Endothelial cell of umbilical vein (primary cell): ENCODE data around the gene VCPKMT. TPM values are rescaled to one million over a fixed set of nuclear protein-coding genes. Genes with fewer than 3 reads are reported as not detected.

Source experiments
- BruUV-seq: library from RNA; stranded (reverse); fragments of 400-500 nt; replicated peaks from 2 replicates; lab custom pipeline; 2021; lab: Mats Ljungman, UMichigan
- CTCF ChIA-PET: fragments of 300-600, 350-600 bp; sonication (Branson Sonifier 250); formaldehyde crosslinking; loops from one replicate; lab custom pipeline; 2021; ENCODE audit warnings: antibody characterized with exemption, inconsistent platforms; lab: Charles Lee
- POLR2A ChIA-PET: fragments of 300-600, 350-600 bp; sonication (Branson Sonifier 250); formaldehyde crosslinking; loops from one replicate; lab custom pipeline; 2021; ENCODE audit warnings: antibody characterized with exemption, inconsistent platforms; lab: Charles Lee
- DNase-seq: peaks from one replicate; pipeline ENCODE4 v3.0.0-alpha.2; 2011; ENCODE audit warnings: low read depth, low spot score
- FAIRE-seq: peaks from 2 replicates; lab custom pipeline; 2011; peaks lifted over from hg19 to GRCh38; lab: Jason Lieb, UNC
- H2AFZ ChIP-seq: 2 replicates; pipeline ENCODE4 v1.6.0; 2012; ENCODE audit warnings: low read depth, low read length, control low read depth, inconsistent platforms
- H3K27ac ChIP-seq: 2 replicates; pipeline ENCODE4 v1.5.1; 2011; ENCODE audit warnings: low read depth, mild to moderate bottlenecking, control low read depth, low read length, moderate library complexity; ENCODE audit not compliant: insufficient read depth
- H3K27me3 ChIP-seq, 2 experiments: 2 replicates each; pipeline versions ENCODE4 v1.6.0 to v1.6.1; 2011; ENCODE audit warnings: low read length in 2 of 2, mixed read lengths in 1 of 2; ENCODE audit not compliant: control insufficient read depth in 2 of 2, insufficient read depth in 2 of 2
- H3K36me3 ChIP-seq, 2 experiments: 2 replicates in 1 of 2; 3 replicates in 1 of 2; pipeline ENCODE4 v1.5.1; 2011; ENCODE audit warnings: low read length in 2 of 2, mild to moderate bottlenecking in 1 of 2, moderate library complexity in 1 of 2; ENCODE audit not compliant: control insufficient read depth in 2 of 2, insufficient read depth in 2 of 2; ENCODE audit errors: extremely low read depth in 1 of 2
- H3K4me1 ChIP-seq: 3 replicates; pipeline ENCODE4 v1.5.1; 2011; ENCODE audit warnings: mild to moderate bottlenecking, low read length; ENCODE audit not compliant: control insufficient read depth, insufficient read depth; ENCODE audit errors: extremely low read depth
- H3K4me2 ChIP-seq: 2 replicates; pipeline ENCODE4 v1.6.1; 2011; ENCODE audit warnings: low read length, control low read depth, mixed read lengths; ENCODE audit not compliant: insufficient read depth
- H3K4me3 ChIP-seq, 3 experiments: fragments of 200-600 bp in 1 of 3; sonication (generic), shearing (Covaris generic) in 1 of 3; replicated peaks in 1 of 3; 2 replicates each; pipeline ENCODE4 v1.5.1; 2011 to 2016; ENCODE audit warnings: control low read depth in 3 of 3, low read length in 3 of 3, mild to moderate bottlenecking in 2 of 3, inconsistent platforms in 1 of 3, low read depth in 1 of 3, moderate library complexity in 1 of 3; ENCODE audit not compliant: insufficient read depth in 1 of 3
- H3K79me2 ChIP-seq: 2 replicates; pipeline ENCODE4 v1.6.0; 2012; ENCODE audit warnings: low read length, inconsistent platforms; ENCODE audit not compliant: control insufficient read depth, insufficient read depth
- H3K9ac ChIP-seq: replicated peaks from 2 replicates; pipeline ENCODE3; 2011; ENCODE audit warnings: low read length, control low read depth; ENCODE audit not compliant: insufficient read depth; ENCODE audit errors: extremely low read depth
- H3K9me1 ChIP-seq: replicated peaks from 3 replicates; pipeline ENCODE4 v1.6.0; 2011; ENCODE audit warnings: mild to moderate bottlenecking, low read length; ENCODE audit not compliant: control insufficient read depth, insufficient read depth; ENCODE audit errors: extremely low read depth
- H3K9me3 ChIP-seq: replicated peaks from 2 replicates; pipeline ENCODE4 v1.5.1; 2012; ENCODE audit warnings: low read length, inconsistent platforms; ENCODE audit not compliant: control insufficient read depth, insufficient read depth
- H4K20me1 ChIP-seq: replicated peaks from 2 replicates; pipeline ENCODE3; 2011; ENCODE audit warnings: mild to moderate bottlenecking, low read length; ENCODE audit not compliant: control insufficient read depth, insufficient read depth; ENCODE audit errors: extremely low read depth
- CTCF ChIP-seq, 2 donors: IDR thresholded peaks; 1 replicate in 1 of 2; 2 replicates in 1 of 2; pipeline ENCODE4 v1.5.1; 2011; ENCODE audit warnings: low read length in 2 of 2, mild to moderate bottlenecking in 2 of 2, moderate library complexity in 2 of 2, control low read depth in 1 of 2, inconsistent platforms in 1 of 2, low read depth in 1 of 2; ENCODE audit not compliant: insufficient read depth in 1 of 2; ENCODE audit errors: extremely low read depth in 1 of 2
- EZH2 ChIP-seq: IDR thresholded peaks from 2 replicates; pipeline ENCODE4 v1.6.1; 2012; ENCODE audit warnings: borderline replicate concordance, low read depth, mild to moderate bottlenecking, moderate library complexity, low read length, inconsistent platforms; ENCODE audit not compliant: severe bottlenecking
- FOS ChIP-seq: IDR thresholded peaks from 2 replicates; pipeline ENCODE4 v1.6.1; 2011; ENCODE audit warnings: mild to moderate bottlenecking, low read length, moderate library complexity, borderline replicate concordance; ENCODE audit not compliant: insufficient read depth
- GATA2 ChIP-seq: IDR thresholded peaks from 2 replicates; pipeline ENCODE4 v1.7.0; 2011; ENCODE audit warnings: low read depth, mild to moderate bottlenecking, moderate library complexity, mixed read lengths, low read length; ENCODE audit not compliant: insufficient read length, insufficient read depth
- JUN ChIP-seq: IDR thresholded peaks from 2 replicates; pipeline ENCODE4 v1.6.1; 2011; ENCODE audit warnings: borderline replicate concordance, low read depth; ENCODE audit not compliant: insufficient read length, insufficient read depth
- MAX ChIP-seq: IDR thresholded peaks from 2 replicates; pipeline ENCODE4 v1.6.1; 2011; ENCODE audit not compliant: insufficient read depth, insufficient read length
- MYC ChIP-seq: IDR thresholded peaks from one replicate; pipeline ENCODE4 v1.6.1; 2011; ENCODE audit warnings: mild to moderate bottlenecking, low read depth, low read length
- POLR2A ChIP-seq: IDR thresholded peaks from 2 replicates; pipeline ENCODE4 v1.6.1; 2012; ENCODE audit warnings: low read depth, mild to moderate bottlenecking, control low read depth, low read length
- POLR2AphosphoS5 ChIP-seq: IDR thresholded peaks from 2 replicates; pipeline ENCODE4 v1.6.1; 2012; ENCODE audit warnings: low read depth, mild to moderate bottlenecking, control low read depth, low read length, moderate library complexity; ENCODE audit not compliant: insufficient read depth
- dilution Hi-C: fragments of 300-500 bp; cut with MboI; formaldehyde crosslinking; loops from one replicate; pipeline ENCODE4 v1.15.0; 2019; ENCODE audit warnings: low sequenced_read_pairs; ENCODE audit not compliant: extremely low pct_ligation_motif_present
- intact Hi-C: fragments of 100-400 bp; cut with micrococcal nuclease; formaldehyde crosslinking; loops from one replicate; pipeline ENCODE4 v1.10.0; 2022
- polyA plus RNA-seq, 4 experiments: library from polyadenylated mRNA; depleted of rRNA in 3 of 4; stranded (reverse) in 3 of 4; unstranded in 1 of 4; fragments of >200 nt; gene quantifications; 2 replicates each; pipeline versions ENCODE4 v1.2.1 to v1.2.3, GENCODE V29; 2011 to 2012; ENCODE audit warnings: missing spikeins in 1 of 4
- total RNA-seq: library from RNA; stranded (reverse); gene quantifications from 2 replicates; pipeline ENCODE4 v1.2.3, GENCODE V29; 2021

The VCPKMT gene
- total and polyA plus RNA-seq, 2 donors (not counting 3 experiments of a cell fraction or from before 2014, with no cell fraction given): 3.5 to 9.2 TPM

GRCh38 chr14:50085570-50086320, 30.6 kb downstream of the VCPKMT start:
- H2AFZ ChIP-seq: no peak overlapping the region
- H3K4me2 ChIP-seq: no peak overlapping the region
- CTCF ChIA-PET: interaction anchor here (1.0 to 1.8 kb wide), 2 partner anchors 19 to 206 kb away, joined by 3 to 4 read pairs; no protein-coding TSS in a partner anchor
- no peaks in the 10 kb centered on the region for H3K27me3 ChIP-seq
- no peak overlapping the region for H3K9ac ChIP-seq
- no peaks in the 10 kb centered on the region for H4K20me1 ChIP-seq
- no peak overlapping the region for H3K4me3 ChIP-seq
- no peaks in the 10 kb centered on the region for H3K9me3 ChIP-seq
- dilution Hi-C loops (no loop called here), intact Hi-C loops (no loop called here)
- POLR2A ChIA-PET: no interaction called here
- no peak for DNase-seq
- no peaks in the 10 kb centered on the region for H3K36me3 ChIP-seq
- H3K27ac ChIP-seq: no peak overlapping the region
- H3K79me2 ChIP-seq: no peaks in the 10 kb centered on the region
- no peaks in the 10 kb centered on the region for H3K4me1 ChIP-seq
- TF ChIP-seq CTCF (IDR thresholded peaks at IDR 0.05; ENCODE audit: extremely low read depth in 1 of 2, insufficient read depth in 1 of 2, low read depth in 1 of 2, low read length in 2 of 2) (no peak), EZH2 (no peak), MAX (no peak), GATA2 (no peak), POLR2A (no peak), MYC (no peak), JUN (no peak), FOS (no peak), POLR2AphosphoS5 (no peak)
- no peak for FAIRE-seq
- no peaks in the 10 kb centered on the region for H3K9me1 ChIP-seq
- BruUV-seq: no TSS peak
